ENCODE measurements around the gene PTGES3. TPM values are rescaled to one million over a fixed set of nuclear protein-coding genes. Genes with fewer than 3 reads are reported as not detected.
A peak's percentile ranks its signal among the peaks of the same experiment; 100 is the strongest.

PTGES3 gene
- total RNA-seq, 1 donor from 2014 or later = 298 TPM

DNA sequence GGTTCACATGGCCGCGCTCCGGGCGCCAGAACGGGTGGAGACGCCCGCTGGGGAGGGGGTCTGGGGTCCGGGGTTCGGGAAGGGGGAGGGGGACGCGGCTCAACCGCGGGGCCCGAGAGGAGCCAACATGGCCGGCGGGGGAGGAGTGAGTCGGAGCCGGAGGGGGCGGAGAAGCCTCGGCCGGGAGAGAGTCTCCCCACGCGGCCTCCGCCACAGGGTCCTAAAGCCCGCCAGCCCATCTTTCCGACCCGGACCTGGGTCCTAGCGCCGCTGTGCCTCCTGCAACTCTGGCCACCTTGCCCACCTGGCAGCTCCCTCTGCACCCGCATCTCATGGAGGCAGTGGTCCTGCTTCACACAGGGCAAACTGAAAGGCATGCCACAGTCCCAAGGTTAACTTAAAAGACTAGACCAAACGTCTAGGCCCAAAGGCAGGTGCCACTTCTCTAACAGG is 57.9 kb downstream of the PTGES3 start, which contains the start of gene BAZ2A:
TSS of gene BAZ2A (minus strand) at position 147 of the 453 bp plus-strand sequence. CDS start 12,796 bp downstream, outside the sequence.
- Mint-ChIP-seq H3K36me3 (peaks cover 10% of the 10 kb centered on the region), H3K4me3 (peak within 1 kb of the TSS; percentile 99), H3K9me3 (no peaks in the 10 kb centered on the region), H3K27ac (peak within 1 kb of the TSS; percentile 97), H3K4me1 (peaks cover 59% of the 10 kb centered on the region), H3K27me3 (ENCODE audit: insufficient read depth, low read depth) (no peaks in the 10 kb centered on the region)
- Histone ChIP-seq H3K9me3 (ENCODE audit: low read depth) (no peaks in the 10 kb centered on the region), H3K36me3 (no peaks in the 10 kb centered on the region), H4K20me1 (ENCODE audit: low read depth) (peaks cover 51% of the 10 kb centered on the region), H3K27ac (peak within 1 kb of the TSS; percentile 21), H3K4me2 (peak within 1 kb of the TSS; percentile 93), H3K27me3 (no peaks in the 10 kb centered on the region), H2AFZ (replicated peaks) (no peak within 1 kb of the TSS), H3F3A (ENCODE audit: low read depth) (peaks cover 55% of the 10 kb centered on the region), H3K79me2 (ENCODE audit: low read depth) (peaks cover 89% of the 10 kb centered on the region), H3K4me3 (peak within 1 kb of the TSS; percentile 95), H3K9ac (peak within 1 kb of the TSS; percentile 83), H3K4me1 (peaks cover 33% of the 10 kb centered on the region)
- TF ChIP-seq EZH2 (IDR thresholded peaks at IDR 0.05) (no peak), EZH2phosphoT487 (IDR thresholded peaks at IDR 0.05) (no peak)
- TF ChIP-seq, protein P1, sequence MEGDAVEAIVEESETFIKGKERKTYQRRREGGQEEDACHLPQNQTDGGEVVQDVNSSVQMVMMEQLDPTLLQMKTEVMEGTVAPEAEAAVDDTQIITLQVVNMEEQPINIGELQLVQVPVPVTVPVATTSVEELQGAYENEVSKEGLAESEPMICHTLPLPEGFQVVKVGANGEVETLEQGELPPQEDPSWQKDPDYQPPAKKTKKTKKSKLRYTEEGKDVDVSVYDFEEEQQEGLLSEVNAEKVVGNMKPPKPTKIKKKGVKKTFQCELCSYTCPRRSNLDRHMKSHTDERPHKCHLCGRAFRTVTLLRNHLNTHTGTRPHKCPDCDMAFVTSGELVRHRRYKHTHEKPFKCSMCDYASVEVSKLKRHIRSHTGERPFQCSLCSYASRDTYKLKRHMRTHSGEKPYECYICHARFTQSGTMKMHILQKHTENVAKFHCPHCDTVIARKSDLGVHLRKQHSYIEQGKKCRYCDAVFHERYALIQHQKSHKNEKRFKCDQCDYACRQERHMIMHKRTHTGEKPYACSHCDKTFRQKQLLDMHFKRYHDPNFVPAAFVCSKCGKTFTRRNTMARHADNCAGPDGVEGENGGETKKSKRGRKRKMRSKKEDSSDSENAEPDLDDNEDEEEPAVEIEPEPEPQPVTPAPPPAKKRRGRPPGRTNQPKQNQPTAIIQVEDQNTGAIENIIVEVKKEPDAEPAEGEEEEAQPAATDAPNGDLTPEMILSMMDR (IDR thresholded peaks at IDR 0.05) = no peak
- DNase-seq (ENCODE audit: low spot score) = peak; percentile 95

DNA sequence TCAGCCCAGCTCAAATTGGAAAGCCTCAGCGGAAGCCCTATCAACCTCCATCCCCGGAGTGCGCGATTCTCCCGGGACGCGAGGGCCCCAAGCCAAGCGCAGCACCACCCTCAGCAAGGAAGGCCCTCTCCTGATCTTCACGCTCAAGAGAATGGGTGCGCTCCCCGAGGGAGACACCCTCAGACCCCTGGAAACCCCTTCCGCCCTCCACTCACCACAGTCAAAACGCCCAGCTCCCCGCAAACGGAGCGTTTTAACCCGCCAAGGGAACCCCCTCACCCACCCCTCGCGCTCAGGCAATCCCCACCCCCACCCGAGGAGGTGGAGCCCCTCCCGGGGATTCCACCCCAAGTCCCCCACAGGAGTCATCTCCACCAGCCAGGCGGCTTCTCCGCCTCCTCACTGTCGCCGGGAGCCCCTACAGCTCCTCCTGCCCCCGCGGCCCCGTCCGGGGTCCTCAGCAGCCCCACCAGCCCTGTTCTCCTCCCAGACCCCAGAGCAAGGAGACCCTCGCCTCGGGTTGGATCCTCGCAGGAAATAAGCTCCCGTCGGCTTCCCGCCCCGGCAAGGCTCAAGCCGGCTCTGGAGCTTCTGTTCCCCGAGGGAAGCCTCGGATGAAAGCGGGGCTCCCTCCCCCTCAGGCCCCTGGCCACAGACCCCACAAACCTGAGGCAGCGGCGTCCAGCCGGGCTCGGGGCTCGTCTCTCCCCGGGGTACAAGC is 58.5 kb downstream of the PTGES3 start:
- TF ChIP-seq EZH2 (IDR thresholded peaks at IDR 0.05) (no peak), EZH2phosphoT487 (IDR thresholded peaks at IDR 0.05) (no peak)
- TF ChIP-seq, protein P1 (IDR thresholded peaks at IDR 0.05) = no peak
- peak; percentile 34 for DNase-seq (ENCODE audit: low spot score)
- H3K9me3 ChIP-seq (ENCODE audit: low read depth) = no peaks in the 10 kb centered on the region
- peak overlapping the region; percentile 97 for H3K27ac Mint-ChIP-seq
- H3K9me3 Mint-ChIP-seq = no peaks in the 10 kb centered on the region
- H3K9ac ChIP-seq = peak overlapping the region; percentile 83
- peaks cover 11% of the 10 kb centered on the region for H3K36me3 Mint-ChIP-seq
- peaks cover 33% of the 10 kb centered on the region for H3K4me1 ChIP-seq
- no peak overlapping the region for H2AFZ ChIP-seq (replicated peaks)
- no peaks in the 10 kb centered on the region for H3K27me3 Mint-ChIP-seq (ENCODE audit: insufficient read depth, low read depth)
- peaks cover 56% of the 10 kb centered on the region for H4K20me1 ChIP-seq (ENCODE audit: low read depth)
- H3K4me1 Mint-ChIP-seq = peaks cover 56% of the 10 kb centered on the region
- peaks cover 93% of the 10 kb centered on the region for H3K79me2 ChIP-seq (ENCODE audit: low read depth)
- H3K27ac ChIP-seq = peak overlapping the region; percentile 21
- H3K4me2 ChIP-seq = peak overlapping the region; percentile 93
- H3K27me3 ChIP-seq = no peaks in the 10 kb centered on the region
- H3K4me3 ChIP-seq = peak overlapping the region; percentile 95
- no peaks in the 10 kb centered on the region for H3K36me3 ChIP-seq
- peaks cover 50% of the 10 kb centered on the region for H3F3A ChIP-seq (ENCODE audit: low read depth)
- peak overlapping the region; percentile 99 for H3K4me3 Mint-ChIP-seq

DNA sequence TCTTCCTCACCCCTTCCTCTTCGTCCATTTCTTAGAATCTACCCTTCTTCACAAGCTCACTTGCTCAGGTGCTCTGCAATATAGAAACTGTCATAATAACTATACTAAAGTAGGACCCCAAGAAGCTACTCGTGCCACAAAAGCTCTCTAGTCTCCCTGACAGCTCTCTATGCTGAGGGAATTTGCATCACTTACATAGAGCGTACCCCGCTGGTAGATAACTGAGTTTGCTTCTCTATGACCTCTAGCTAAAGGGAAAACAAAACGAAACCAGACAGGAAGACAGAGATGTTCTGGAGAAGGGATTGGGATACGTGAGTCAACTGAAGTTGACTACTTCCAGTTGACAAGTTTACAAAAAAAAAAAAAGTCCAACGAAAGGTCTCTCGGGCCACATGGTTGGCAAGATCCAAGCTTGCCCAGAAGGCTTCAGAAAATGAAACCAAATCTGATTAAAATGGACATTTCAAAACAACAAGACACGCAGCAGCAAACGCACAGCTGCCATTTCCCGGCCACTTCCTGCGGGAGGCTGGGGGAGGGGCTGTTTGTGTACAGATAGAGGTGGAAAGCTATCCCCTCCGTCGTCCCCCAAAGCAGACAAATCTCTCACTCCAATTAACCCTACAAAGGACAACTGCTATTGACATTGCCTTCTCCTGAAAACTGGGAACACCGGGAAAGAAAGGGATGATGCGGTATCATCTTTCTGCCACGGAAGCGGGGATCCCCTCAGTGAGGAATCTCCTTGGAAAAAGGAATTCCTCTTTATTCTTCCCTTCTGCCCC is 59.2 kb downstream of the PTGES3 start:
- H3K79me2 ChIP-seq (ENCODE audit: low read depth) = peaks cover 95% of the 10 kb centered on the region
- H3K27me3 ChIP-seq = no peaks in the 10 kb centered on the region
- peaks cover 39% of the 10 kb centered on the region for H3K4me1 ChIP-seq
- H3K4me3 ChIP-seq = peak overlapping the region; percentile 95
- H3K27ac Mint-ChIP-seq = peak overlapping the region; percentile 97
- peaks cover 52% of the 10 kb centered on the region for H3K4me1 Mint-ChIP-seq
- H3K4me2 ChIP-seq = peak overlapping the region; percentile 93
- TF ChIP-seq, protein P1 (IDR thresholded peaks at IDR 0.05) = no peak
- TF ChIP-seq EZH2phosphoT487 (IDR thresholded peaks at IDR 0.05) = no peak
- TF ChIP-seq EZH2 (IDR thresholded peaks at IDR 0.05) = no peak
- no peaks in the 10 kb centered on the region for H3K9me3 ChIP-seq (ENCODE audit: low read depth)
- peaks cover 15% of the 10 kb centered on the region for H3K36me3 Mint-ChIP-seq
- H3K9ac ChIP-seq = peak overlapping the region; percentile 83
- peaks cover 48% of the 10 kb centered on the region for H3F3A ChIP-seq (ENCODE audit: low read depth)
- H3K27me3 Mint-ChIP-seq (ENCODE audit: insufficient read depth, low read depth) = no peaks in the 10 kb centered on the region
- peaks cover 63% of the 10 kb centered on the region for H4K20me1 ChIP-seq (ENCODE audit: low read depth)
- H3K9me3 Mint-ChIP-seq = no peaks in the 10 kb centered on the region
- no peaks in the 10 kb centered on the region for H3K36me3 ChIP-seq
- H2AFZ ChIP-seq (replicated peaks) = no peak overlapping the region
- peak overlapping the region; percentile 21 for H3K27ac ChIP-seq
- DNase-seq (ENCODE audit: low spot score) = peak; percentile 59
- peak overlapping the region; percentile 99 for H3K4me3 Mint-ChIP-seq
